GM23338 (cell line): ENCODE measurements around the gene AHCY.

Experiments
- CREB1 ChIP-seq: fragments of 250-450 bp; sonication (Bioruptor Pico); IDR thresholded peaks from 2 replicates; pipeline ENCODE4 v1.5.0; 2020; ENCODE audit warnings: low read depth, mild to moderate bottlenecking, moderate library complexity
- EZH2 ChIP-seq: fragments of 200-600 bp; sonication (generic); IDR thresholded peaks from one replicate; pipeline ENCODE4 v1.8.0; 2017; ENCODE audit warnings: antibody characterized with exemption, mild to moderate bottlenecking, low read depth; ENCODE audit not compliant: unreplicated experiment
- REST ChIP-seq: IDR thresholded peaks from one replicate; pipeline ENCODE4 v1.6.1; 2018; ENCODE audit warnings: antibody characterized with exemption; ENCODE audit not compliant: unreplicated experiment
- TF ChIP-seq, protein P1 (sequence below), 2 experiments: fragments of 200-600 bp in 1 of 2; sonication (generic) in 1 of 2; conservative IDR thresholded peaks; 2 replicates each; pipeline versions ENCODE4 v1.5.1 to v1.6.1; 2016 to 2017; ENCODE audit warnings: antibody characterized with exemption in 2 of 2, low read depth in 2 of 2, mild to moderate bottlenecking in 2 of 2, moderate library complexity in 1 of 2

GRCh38 chr20:34333786-34334185 lies 30.6 kb upstream of the AHCY start:
- TF ChIP-seq, protein P1, sequence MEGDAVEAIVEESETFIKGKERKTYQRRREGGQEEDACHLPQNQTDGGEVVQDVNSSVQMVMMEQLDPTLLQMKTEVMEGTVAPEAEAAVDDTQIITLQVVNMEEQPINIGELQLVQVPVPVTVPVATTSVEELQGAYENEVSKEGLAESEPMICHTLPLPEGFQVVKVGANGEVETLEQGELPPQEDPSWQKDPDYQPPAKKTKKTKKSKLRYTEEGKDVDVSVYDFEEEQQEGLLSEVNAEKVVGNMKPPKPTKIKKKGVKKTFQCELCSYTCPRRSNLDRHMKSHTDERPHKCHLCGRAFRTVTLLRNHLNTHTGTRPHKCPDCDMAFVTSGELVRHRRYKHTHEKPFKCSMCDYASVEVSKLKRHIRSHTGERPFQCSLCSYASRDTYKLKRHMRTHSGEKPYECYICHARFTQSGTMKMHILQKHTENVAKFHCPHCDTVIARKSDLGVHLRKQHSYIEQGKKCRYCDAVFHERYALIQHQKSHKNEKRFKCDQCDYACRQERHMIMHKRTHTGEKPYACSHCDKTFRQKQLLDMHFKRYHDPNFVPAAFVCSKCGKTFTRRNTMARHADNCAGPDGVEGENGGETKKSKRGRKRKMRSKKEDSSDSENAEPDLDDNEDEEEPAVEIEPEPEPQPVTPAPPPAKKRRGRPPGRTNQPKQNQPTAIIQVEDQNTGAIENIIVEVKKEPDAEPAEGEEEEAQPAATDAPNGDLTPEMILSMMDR (conservative IDR thresholded peaks at IDR 0.05; ENCODE audit: low read depth in 2 of 2) = no peak
- no peak for TF ChIP-seq EZH2
- no peak for TF ChIP-seq CREB1 (CRISPR knock-in tag)
- TF ChIP-seq REST = no peak
